DND-41 (cell line): Measurements from ENCODE around the gene C2CD2.

Source experiments
- CTCF ChIP-seq: IDR thresholded peaks from 2 replicates; pipeline ENCODE4 v1.5.1; 2012; ENCODE audit warnings: borderline replicate concordance, low read length, moderate library complexity, mild to moderate bottlenecking; ENCODE audit not compliant: poor library complexity, severe bottlenecking; ENCODE audit errors: extremely low read depth
- EZH2 ChIP-seq: IDR thresholded peaks from 3 replicates; pipeline ENCODE4 v1.6.1; 2012; ENCODE audit warnings: borderline replicate concordance, low read depth, mild to moderate bottlenecking, moderate library complexity, low read length, inconsistent platforms; ENCODE audit not compliant: severe bottlenecking

GRCh38 chr21:41945982-41946381, 7.8 kb downstream of the C2CD2 start:
- TF ChIP-seq CTCF (no peak), EZH2 (no peak)
